ENCODE measurements around the gene CTBP1. TPM values are rescaled to one million over a fixed set of nuclear protein-coding genes. Genes with fewer than 3 reads are reported as not detected.

Gene CTBP1
- total RNA-seq, 4 donors from 2014 or later, result 145 to 255 (median 181) TPM

GRCh38 chr4:1236103-1236641, 12.8 kb downstream of the CTBP1 start:
- peaks cover 75% of the 10 kb centered on the region for H3K36me3 ChIP-seq
- H3K27ac ChIP-seq, result no peak overlapping the region
- H3K4me3 ChIP-seq, result no peak overlapping the region
- TF ChIP-seq POLR2A (IDR thresholded peaks at IDR 0.05), result no peak
- no peak for TF ChIP-seq EP300 (IDR thresholded peaks at IDR 0.05)
- no peak for TF ChIP-seq POLR2AphosphoS5 (IDR thresholded peaks at IDR 0.05)
- TF ChIP-seq CTCF (IDR thresholded peaks at IDR 0.05), result no peak
- H3K4me1 ChIP-seq, result peaks cover 41% of the 10 kb centered on the region
- 82% methylated on average over 17 of the region's 19 CpGs for WGBS
- H3K27me3 ChIP-seq, result no peaks in the 10 kb centered on the region
- no peaks in the 10 kb centered on the region for H3K9me3 ChIP-seq
- DNase-seq (ENCODE audit: low spot score in 2 of 2), result peak; percentile 60 to 65

- Histone ChIP-seq H3K36me3 (peaks cover 75% of the 10 kb centered on the region), H3K9me3 (no peaks in the 10 kb centered on the region), H3K4me3 (no peak overlapping the region), H3K27ac (no peak overlapping the region), H3K4me1 (peaks cover 42% of the 10 kb centered on the region), H3K27me3 (no peaks in the 10 kb centered on the region)
- DNase-seq (ENCODE audit: low spot score in 2 of 2), result peak; percentile 44 to 66
- TF ChIP-seq POLR2AphosphoS5 (IDR thresholded peaks at IDR 0.05), result no peak
- TF ChIP-seq EP300 (IDR thresholded peaks at IDR 0.05), result no peak
- no peak for TF ChIP-seq CTCF (IDR thresholded peaks at IDR 0.05)
- no peak for TF ChIP-seq POLR2A (IDR thresholded peaks at IDR 0.05)
- 95% methylated on average over 35 of the region's 35 CpGs for WGBS
These were observed 13.4 kb downstream of the CTBP1 start for GRCh38 chr4:1235381-1236102.

- Histone ChIP-seq H3K4me1 (peaks cover 42% of the 10 kb centered on the region), H3K4me3 (no peak overlapping the region), H3K27me3 (no peaks in the 10 kb centered on the region), H3K27ac (no peak overlapping the region), H3K36me3 (peaks cover 77% of the 10 kb centered on the region), H3K9me3 (no peaks in the 10 kb centered on the region)
- WGBS, result 55% methylated on average over 18 of the region's 24 CpGs
- DNase-seq (ENCODE audit: low spot score in 2 of 2), result peak; percentile 64
- TF ChIP-seq POLR2AphosphoS5 (IDR thresholded peaks at IDR 0.05), result no peak
- TF ChIP-seq EP300 (IDR thresholded peaks at IDR 0.05), result no peak
- TF ChIP-seq CTCF (IDR thresholded peaks at IDR 0.05), result no peak
- TF ChIP-seq POLR2A (IDR thresholded peaks at IDR 0.05), result no peak
These were observed 14.1 kb downstream of the CTBP1 start for GRCh38 chr4:1234811-1235292.

GRCh38 chr4:1234309-1234695, 14.6 kb downstream of the CTBP1 start:
- H3K4me3 ChIP-seq, result no peak overlapping the region
- peaks cover 77% of the 10 kb centered on the region for H3K36me3 ChIP-seq
- peaks cover 42% of the 10 kb centered on the region for H3K4me1 ChIP-seq
- DNase-seq (ENCODE audit: low spot score in 2 of 2), result peak in 1 of 2 donors; percentile 65
- no peak overlapping the region for H3K27ac ChIP-seq
- TF ChIP-seq POLR2A (IDR thresholded peaks at IDR 0.05) (no peak), CTCF (IDR thresholded peaks at IDR 0.05) (no peak), EP300 (IDR thresholded peaks at IDR 0.05) (no peak), POLR2AphosphoS5 (IDR thresholded peaks at IDR 0.05) (no peak)
- no peaks in the 10 kb centered on the region for H3K27me3 ChIP-seq
- 25% methylated on average over 8 of the region's 8 CpGs for WGBS
- no peaks in the 10 kb centered on the region for H3K9me3 ChIP-seq

- no peaks in the 10 kb centered on the region for H3K9me3 ChIP-seq
- peak in 1 of 2 donors; percentile 65 for DNase-seq (ENCODE audit: low spot score in 2 of 2)
- peaks cover 80% of the 10 kb centered on the region for H3K36me3 ChIP-seq
These were observed 15.2 kb downstream of the CTBP1 start for GRCh38 chr4:1233641-1234308.

More at GRCh38 chr4:1233641-1234308, 15.2 kb downstream of the CTBP1 start:
- Histone ChIP-seq H3K4me3 (no peak overlapping the region), H3K27ac (no peak overlapping the region), H3K4me1 (peaks cover 42% of the 10 kb centered on the region), H3K27me3 (no peaks in the 10 kb centered on the region)
- TF ChIP-seq CTCF (IDR thresholded peaks at IDR 0.05) (no peak), EP300 (IDR thresholded peaks at IDR 0.05) (no peak), POLR2AphosphoS5 (IDR thresholded peaks at IDR 0.05) (no peak), POLR2A (IDR thresholded peaks at IDR 0.05) (no peak)
- 69% methylated on average over 29 of the region's 29 CpGs for WGBS
